Esophagus muscularis mucosa (tissue), 4 donors: ENCODE measurements around the gene PCK1. TPM values are rescaled to one million over a fixed set of nuclear protein-coding genes. Genes with fewer than 3 reads are reported as not detected.

Source experiments
- DNase-seq: peaks from one replicate; pipeline ENCODE4 v3.0.0-alpha.2; 2017; ENCODE audit errors: extremely low spot score
- H3K27ac ChIP-seq, 4 donors: fragments of 200-600 bp; sonication (generic); replicated peaks in 1 of 4; 1 replicate in 3 of 4; 2 replicates in 1 of 4; pipeline ENCODE4 v1.5.1; 2016 to 2019; ENCODE audit warnings: mild to moderate bottlenecking in 1 of 4
- H3K27me3 ChIP-seq, 4 donors: fragments of 200-600 bp; sonication (generic); one replicate each; pipeline versions ENCODE4 v1.5.1 to v1.6.0; 2016 to 2019
- H3K36me3 ChIP-seq, 4 donors: fragments of 200-600 bp; sonication (generic); one replicate each; pipeline ENCODE4 v1.5.1; 2016 to 2019
- H3K4me1 ChIP-seq, 4 donors: fragments of 200-600 bp; sonication (generic); one replicate each; pipeline ENCODE4 v1.5.1; 2016 to 2019
- H3K4me3 ChIP-seq, 4 donors: fragments of 200-600 bp; sonication (generic); 1 replicate in 2 of 4; 2 replicates in 2 of 4; pipeline ENCODE4 v1.5.1; 2016 to 2019; ENCODE audit warnings: mild to moderate bottlenecking in 4 of 4, moderate library complexity in 1 of 4
- H3K9me3 ChIP-seq, 4 donors: fragments of 200-600 bp; sonication (generic); 1 replicate in 3 of 4; 2 replicates in 1 of 4; pipeline ENCODE4 v1.5.1; 2016 to 2019
- CTCF ChIP-seq, 3 experiments: fragments of 200-600 bp in 2 of 3; fragments of 450-650 bp in 1 of 3; sonication (generic) in 2 of 3; IDR thresholded peaks; one replicate each; pipeline ENCODE4 v1.5.1; 2017 to 2019; ENCODE audit warnings: antibody characterized with exemption in 3 of 3, mild to moderate bottlenecking in 2 of 3, moderate library complexity in 1 of 3
- EP300 ChIP-seq: sonication (generic); formaldehyde crosslinking; IDR thresholded peaks from one replicate; pipeline ENCODE4 v1.6.1; 2017; ENCODE audit warnings: antibody characterized with exemption
- POLR2A ChIP-seq: fragments of 450-650 bp; IDR thresholded peaks from one replicate; pipeline ENCODE4 v1.6.1; 2017; ENCODE audit warnings: antibody characterized with exemption, moderate library complexity, mild to moderate bottlenecking, low read depth
- POLR2AphosphoS5 ChIP-seq, 2 donors: sonication (generic); formaldehyde crosslinking; IDR thresholded peaks; one replicate each; pipeline ENCODE4 v1.6.1; 2017; ENCODE audit warnings: antibody characterized with exemption in 2 of 2
- WGBS: methylation state at CpG from one replicate; pipeline ENCODE4 v1.1.5; 2018; 5-methylcytosine and 5-hydroxymethylcytosine counted together
- intact Hi-C: fragments of 100-400 bp; cut with DNase I; formaldehyde crosslinking; loops from one replicate; pipeline ENCODE4 v1.15.1; 2023
- total RNA-seq, 4 donors: library from RNA; depleted of rRNA; stranded (reverse); fragments of >200 nt; gene quantifications; one replicate each; pipeline versions ENCODE4 v1.1.0 to v1.2.1, GENCODE V29; 2016

The PCK1 gene
- total RNA-seq, 4 donors from 2014 or later: under 0.01 to 0.63 (median 0.06) TPM; not detected in 1

- Histone ChIP-seq H3K27ac (no peak overlapping the region), H3K9me3 (peaks cover 0 to 7% (median 0%) of the 10 kb centered on the region in 4 donors), H3K27me3 (peaks cover 0 to 28% (median 0%) of the 10 kb centered on the region in 4 donors), H3K36me3 (no peaks in the 10 kb centered on the region), H3K4me3 (no peak overlapping the region), H3K4me1 (peaks cover 2 to 26% (median 22%) of the 10 kb centered on the region in 4 donors)
- intact Hi-C loops: no loop called here
- WGBS: 88% methylated on average over 6 of the region's 7 CpGs
- DNase-seq: no peak
- TF ChIP-seq EP300: no peak
Observed at GRCh38 chr20:57587989-57588377, 27.1 kb downstream of the PCK1 start.

GRCh38 chr20:57588596-57588995, 27.7 kb downstream of the PCK1 start:
- peaks cover 0 to 7% (median 0%) of the 10 kb centered on the region in 4 donors for H3K9me3 ChIP-seq
- peaks cover 0 to 22% (median 0%) of the 10 kb centered on the region in 4 donors for H3K27me3 ChIP-seq
- H3K36me3 ChIP-seq: no peaks in the 10 kb centered on the region
- H3K4me1 ChIP-seq: peaks cover 0 to 25% (median 18%) of the 10 kb centered on the region in 4 donors
- H3K27ac ChIP-seq: no peak overlapping the region
- no peak overlapping the region for H3K4me3 ChIP-seq
- intact Hi-C loops: no loop called here
- no peak for TF ChIP-seq CTCF (IDR thresholded peaks at IDR 0.05)
- no peak for TF ChIP-seq EP300
- no peak for TF ChIP-seq POLR2AphosphoS5 (IDR thresholded peaks at IDR 0.05)
- TF ChIP-seq POLR2A: no peak
- DNase-seq: no peak
- 95% methylated on average over 2 of the region's 5 CpGs for WGBS

- 86% methylated on average over 5 of the region's 6 CpGs for WGBS
Observed at GRCh38 chr20:57589123-57589727, 28.3 kb downstream of the PCK1 start.

DNA sequence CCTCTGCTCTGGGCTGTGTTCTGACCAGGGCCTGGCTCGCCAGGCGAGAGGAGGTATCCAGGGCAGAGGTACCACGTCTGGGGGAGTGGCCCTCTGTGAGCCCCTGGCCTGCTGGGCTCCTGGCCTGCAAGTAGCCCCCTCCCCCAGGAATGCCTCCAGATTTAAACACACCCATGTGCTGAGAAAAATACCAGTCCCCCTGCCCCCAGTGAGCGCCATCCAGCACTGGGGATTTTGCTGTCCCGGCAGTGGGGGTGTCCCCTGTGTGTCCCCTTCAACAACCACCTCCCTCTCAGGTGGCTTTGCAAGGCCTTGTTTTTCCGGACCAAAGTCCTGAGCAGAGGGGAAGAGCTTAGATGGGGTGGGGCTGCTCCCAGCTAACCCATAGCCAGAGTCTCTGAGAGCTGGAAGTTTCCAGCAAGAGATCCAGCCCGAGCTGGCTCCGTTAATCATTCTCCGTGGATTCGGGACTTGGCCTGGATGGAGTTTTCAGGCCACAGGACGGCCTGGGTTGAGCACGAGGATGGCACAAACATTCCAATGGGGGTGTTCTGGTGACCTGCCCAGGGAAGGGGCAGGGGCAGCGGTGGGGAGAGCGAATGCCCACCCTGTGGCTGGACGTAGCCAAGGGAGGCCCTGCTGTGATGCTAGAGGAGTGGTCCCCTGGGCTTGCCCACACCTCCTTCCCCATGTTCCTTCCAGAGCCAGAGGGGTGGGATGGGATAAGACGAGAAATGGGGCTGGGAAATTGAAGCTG, 29.0 kb downstream of the PCK1 start:
- 81% methylated on average over 12 of the region's 16 CpGs for WGBS
- no peak for DNase-seq

More at GRCh38 chr20:57589123-57589727, 28.3 kb downstream of the PCK1 start:
- peaks cover 0 to 7% (median 0%) of the 10 kb centered on the region in 4 donors for H3K9me3 ChIP-seq
- TF ChIP-seq POLR2A (no peak), EP300 (no peak), CTCF (IDR thresholded peaks at IDR 0.05) (no peak), POLR2AphosphoS5 (IDR thresholded peaks at IDR 0.05) (no peak)
- no peak overlapping the region for H3K27ac ChIP-seq
- intact Hi-C loops: no loop called here
- no peaks in the 10 kb centered on the region for H3K36me3 ChIP-seq
- no peak for DNase-seq
- H3K27me3 ChIP-seq: peaks cover 0 to 16% (median 0%) of the 10 kb centered on the region in 4 donors
- no peak overlapping the region for H3K4me3 ChIP-seq
- peaks cover 0 to 30% (median 21%) of the 10 kb centered on the region in 4 donors for H3K4me1 ChIP-seq

More for the DNA sequence above, 29.0 kb downstream of the PCK1 start:
- TF ChIP-seq POLR2AphosphoS5 (IDR thresholded peaks at IDR 0.05) (no peak), EP300 (no peak), POLR2A (no peak), CTCF (IDR thresholded peaks at IDR 0.05) (no peak)
- H3K27me3 ChIP-seq: peaks cover 0 to 12% (median 0%) of the 10 kb centered on the region in 4 donors
- no peak overlapping the region for H3K4me3 ChIP-seq
- H3K9me3 ChIP-seq: peaks cover 0 to 7% (median 0%) of the 10 kb centered on the region in 4 donors
- peaks cover 0 to 29% (median 20%) of the 10 kb centered on the region in 4 donors for H3K4me1 ChIP-seq
- intact Hi-C loops: loop anchor here (5.0 kb wide), 1 partner anchor 208 kb away; no protein-coding TSS in a partner anchor
- no peaks in the 10 kb centered on the region for H3K36me3 ChIP-seq
- H3K27ac ChIP-seq: no peak overlapping the region
